HepG2 (cell line): ENCODE data around the gene FUT4. TPM values are rescaled to one million over a fixed set of nuclear protein-coding genes. Genes with fewer than 3 reads are reported as not detected.

Source experiments
- ATAC-seq: fragments of 200-7000 bp; cut with Tn5 transposase; 3 replicates; pipeline ENCODE4 v1.9.1; 2020; ENCODE audit warnings: mild to moderate bottlenecking, moderate library complexity
- BruUV-seq: library from RNA; stranded (reverse); fragments of 400-500 nt; replicated peaks from 2 replicates; lab custom pipeline; 2021; lab: Mats Ljungman, UMichigan
- CTCF ChIA-PET: fragments of 300-600 bp; formaldehyde crosslinking; extraction: SDS; loops from one replicate; lab custom pipeline; 2021; ENCODE audit warnings: low total read pairs, inconsistent platforms, low intra/inter-chr PET ratio; lab: Yijun Ruan, JAX
- POLR2A ChIA-PET: fragments of 350-600 bp; sonication (Branson Sonifier 250); formaldehyde crosslinking; loops from one replicate; lab custom pipeline; 2020; ENCODE audit warnings: antibody characterized with exemption, inconsistent platforms; lab: Yijun Ruan, JAX
- DNase-seq: peaks from one replicate; pipeline ENCODE4 v3.0.0-alpha.2; 2015; ENCODE audit warnings: low spot score
- FAIRE-seq: peaks from 3 replicates; lab custom pipeline; 2011; peaks lifted over from hg19 to GRCh38; lab: Jason Lieb, UNC
- H2AFZ ChIP-seq: one replicate; pipeline ENCODE4 v1.6.1; 2011; ENCODE audit warnings: low read length, inconsistent platforms
- H3K27ac ChIP-seq: fragments of 300-600 bp; 3 replicates; pipeline ENCODE4 v1.8.0; 2011; ENCODE audit warnings: mixed run types, mild to moderate bottlenecking, mixed read lengths, low read length, inconsistent platforms; ENCODE audit not compliant: insufficient read depth; ENCODE audit errors: extremely low read length
- H3K27me3 ChIP-seq, 2 experiments: fragments of 200-600 bp in 1 of 2; 2 replicates in 1 of 2; 3 replicates in 1 of 2; pipeline versions ENCODE4 v1.6.0 to v1.8.0; 2011; ENCODE audit warnings: low read length in 2 of 2, mild to moderate bottlenecking in 2 of 2, moderate library complexity in 2 of 2, inconsistent platforms in 1 of 2; ENCODE audit not compliant: insufficient read depth in 2 of 2, control insufficient read depth in 1 of 2
- H3K36me3 ChIP-seq, 2 experiments: fragments of 200-600 bp in 1 of 2; replicated peaks in 1 of 2; 2 replicates in 1 of 2; 3 replicates in 1 of 2; pipeline versions ENCODE4 v1.5.1 to v1.8.0; 2011; ENCODE audit warnings: low read length in 2 of 2, inconsistent platforms in 1 of 2; ENCODE audit not compliant: insufficient read depth in 2 of 2, control insufficient read depth in 1 of 2
- H3K4me1 ChIP-seq: 2 replicates; pipeline ENCODE4 v1.5.1; 2012; ENCODE audit warnings: low read length, inconsistent platforms; ENCODE audit not compliant: insufficient read depth
- H3K4me2 ChIP-seq: 2 replicates; pipeline ENCODE4 v1.6.0; 2011; ENCODE audit warnings: low read depth, low read length, inconsistent platforms
- H3K4me3 ChIP-seq, 3 experiments: fragments of 200-600 bp in 1 of 3; sonication (generic), shearing (Covaris generic) in 1 of 3; replicated peaks in 1 of 3; 2 replicates each; pipeline ENCODE4 v1.5.1; 2011 to 2016; ENCODE audit warnings: low read length in 3 of 3, inconsistent platforms in 2 of 3, low read depth in 2 of 3, mild to moderate bottlenecking in 2 of 3, control low read depth in 1 of 3, mixed read lengths in 1 of 3; ENCODE audit not compliant: insufficient read depth in 1 of 3
- H3K79me2 ChIP-seq: one replicate; pipeline ENCODE4 v1.6.1; 2011; ENCODE audit warnings: low read length, inconsistent platforms; ENCODE audit not compliant: insufficient read depth
- H3K9ac ChIP-seq: 2 replicates; pipeline ENCODE4 v1.6.0; 2011; ENCODE audit warnings: mild to moderate bottlenecking, low read depth, low read length, inconsistent platforms; ENCODE audit not compliant: insufficient read depth
- H3K9me3 ChIP-seq: 2 replicates; pipeline ENCODE4 v1.5.1; 2012; ENCODE audit warnings: mild to moderate bottlenecking, low read length
- H4K20me1 ChIP-seq: 2 replicates; pipeline ENCODE4 v1.6.0; 2011; ENCODE audit warnings: inconsistent platforms, mild to moderate bottlenecking, low read length, moderate library complexity; ENCODE audit not compliant: insufficient read depth
- IKZF1 ChIP-seq: fragments of 450-650 bp; IDR thresholded peaks from 2 replicates; pipeline ENCODE4 v1.7.1; 2016
- RBM22 ChIP-seq: fragments of 200-400 bp; formaldehyde crosslinking; optimal IDR thresholded peaks from 2 replicates; pipeline ENCODE3; 2017; ENCODE audit warnings: mild to moderate bottlenecking, low read length, moderate library complexity
- THAP7 ChIP-seq: sonication (generic); formaldehyde crosslinking; IDR thresholded peaks from 2 replicates; pipeline ENCODE4 v1.8.1; 2023; ENCODE audit warnings: mild to moderate bottlenecking, missing genetic modification reagents
- ZNF33A ChIP-seq: sonication (generic); formaldehyde crosslinking; IDR thresholded peaks from 2 replicates; pipeline ENCODE4 v1.5.1; 2020; ENCODE audit warnings: missing genetic modification reagents, mild to moderate bottlenecking, moderate library complexity, borderline replicate concordance
- WGBS: methylation state at CpG from one replicate; pipeline ENCODE4 v1.1.6; 2017; ENCODE audit warnings: low lambda C conversion rate; 5-methylcytosine and 5-hydroxymethylcytosine counted together
- in situ Hi-C: cut with HindIII; loops from 2 replicates; pipeline ENCODE4 v1.10.0; 2017; ENCODE audit warnings: low pct_unique_long_range_greater_than_20kb; ENCODE audit not compliant: extremely low pct_ligation_motif_present
- intact Hi-C: fragments of 100-400 bp; cut with micrococcal nuclease; formaldehyde crosslinking; loops from one replicate; pipeline ENCODE4 v1.10.0; 2022; ENCODE audit not compliant: unreplicated experiment
- polyA plus RNA-seq, 8 experiments: library from polyadenylated mRNA; depleted of rRNA in 3 of 8; stranded (reverse) in 7 of 8; unstranded in 1 of 8; fragments of >200 nt; fragmentation: Illumina TruSeq in 4 of 8; extraction: Trizol in 4 of 8; gene quantifications; 2 replicates each; pipeline versions ENCODE4 v1.2.1 to v1.2.3, GENCODE V29; 2011 to 2016; ENCODE audit warnings: low read depth in 4 of 8, missing spikeins in 1 of 8, mixed read lengths in 1 of 8; ENCODE audit not compliant: insufficient read depth in 1 of 8
- total RNA-seq, 5 experiments: library from RNA; depleted of rRNA; stranded (reverse); fragments of >200 nt; fragmentation: Illumina TruSeq; extraction: Trizol; gene quantifications; 2 replicates each; pipeline ENCODE4 v1.2.3, GENCODE V29; 2016; ENCODE audit warnings: low read depth in 1 of 5
- TF ChIP-seq, protein P1 (sequence below): sonication (generic); formaldehyde crosslinking; conservative IDR thresholded peaks from 2 replicates; pipeline ENCODE4 v1.4.0; 2020; ENCODE audit warnings: missing genetic modification reagents
- TF ChIP-seq, protein P2 (sequence below), 2 experiments: sonication (generic) in 1 of 2; formaldehyde crosslinking in 1 of 2; IDR thresholded peaks; 2 replicates each; pipeline versions ENCODE4 v1.5.1 to v1.6.1; 2011 to 2020; ENCODE audit warnings: borderline replicate concordance in 1 of 2, low read depth in 1 of 2, low read length in 1 of 2, mild to moderate bottlenecking in 1 of 2, missing genetic modification reagents in 1 of 2, moderate library complexity in 1 of 2

The FUT4 gene
- total and polyA plus RNA-seq, 2 of the 13 experiments (the other 11 are each of a cell fraction or from before 2014, with no cell fraction given), result 0.28 to 0.60 TPM

DNA sequence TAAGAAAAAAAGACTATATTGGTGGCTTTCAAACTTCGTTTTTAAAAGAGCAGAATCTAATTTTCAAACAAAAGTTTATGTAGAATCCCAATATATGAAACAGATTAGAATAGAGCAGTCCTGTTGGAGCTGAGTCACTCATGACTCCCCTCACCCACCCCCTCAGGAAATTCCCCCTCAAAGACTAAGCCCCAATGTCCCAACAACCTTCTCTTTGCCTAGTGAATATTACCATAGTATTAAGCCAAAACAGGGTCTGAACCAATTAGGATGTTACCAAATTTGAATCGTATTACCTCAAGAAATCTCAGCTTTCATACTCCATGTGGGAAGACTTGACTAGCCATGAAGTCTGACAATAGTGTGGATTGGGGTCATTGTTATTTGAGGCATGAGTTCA lies 15.6 kb downstream of the FUT4 start:
- no peaks in the 10 kb centered on the region for H3K9me3 ChIP-seq
- H4K20me1 ChIP-seq, result no peaks in the 10 kb centered on the region
- no peak for DNase-seq
- H3K4me2 ChIP-seq, result no peak overlapping the region
- WGBS, result 1% methylated on average over 2 of the region's 2 CpGs
- intact Hi-C loops (no loop called here), in situ Hi-C loops (no loop called here)
- POLR2A ChIA-PET, result no interaction called here
- FAIRE-seq, result no peak
- H3K4me3 ChIP-seq, result no peak overlapping the region
- no peak overlapping the region for H2AFZ ChIP-seq
- H3K27ac ChIP-seq, result no peak overlapping the region
- TF ChIP-seq ZNF33A (CRISPR knock-in tag), result no peak
- TF ChIP-seq RBM22, result no peak
- no peak for TF ChIP-seq IKZF1
- TF ChIP-seq, protein P1, sequence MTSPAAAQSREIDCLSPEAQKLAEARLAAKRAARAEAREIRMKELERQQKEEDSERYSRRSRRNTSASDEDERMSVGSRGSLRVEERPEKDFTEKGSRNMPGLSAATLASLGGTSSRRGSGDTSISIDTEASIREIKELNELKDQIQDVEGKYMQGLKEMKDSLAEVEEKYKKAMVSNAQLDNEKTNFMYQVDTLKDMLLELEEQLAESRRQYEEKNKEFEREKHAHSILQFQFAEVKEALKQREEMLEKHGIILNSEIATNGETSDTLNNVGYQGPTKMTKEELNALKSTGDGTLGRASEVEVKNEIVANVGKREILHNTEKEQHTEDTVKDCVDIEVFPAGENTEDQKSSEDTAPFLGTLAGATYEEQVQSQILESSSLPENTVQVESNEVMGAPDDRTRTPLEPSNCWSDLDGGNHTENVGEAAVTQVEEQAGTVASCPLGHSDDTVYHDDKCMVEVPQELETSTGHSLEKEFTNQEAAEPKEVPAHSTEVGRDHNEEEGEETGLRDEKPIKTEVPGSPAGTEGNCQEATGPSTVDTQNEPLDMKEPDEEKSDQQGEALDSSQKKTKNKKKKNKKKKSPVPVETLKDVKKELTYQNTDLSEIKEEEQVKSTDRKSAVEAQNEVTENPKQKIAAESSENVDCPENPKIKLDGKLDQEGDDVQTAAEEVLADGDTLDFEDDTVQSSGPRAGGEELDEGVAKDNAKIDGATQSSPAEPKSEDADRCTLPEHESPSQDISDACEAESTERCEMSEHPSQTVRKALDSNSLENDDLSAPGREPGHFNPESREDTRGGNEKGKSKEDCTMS, result no peak
- no peak for TF ChIP-seq THAP7
- TF ChIP-seq, protein P2, sequence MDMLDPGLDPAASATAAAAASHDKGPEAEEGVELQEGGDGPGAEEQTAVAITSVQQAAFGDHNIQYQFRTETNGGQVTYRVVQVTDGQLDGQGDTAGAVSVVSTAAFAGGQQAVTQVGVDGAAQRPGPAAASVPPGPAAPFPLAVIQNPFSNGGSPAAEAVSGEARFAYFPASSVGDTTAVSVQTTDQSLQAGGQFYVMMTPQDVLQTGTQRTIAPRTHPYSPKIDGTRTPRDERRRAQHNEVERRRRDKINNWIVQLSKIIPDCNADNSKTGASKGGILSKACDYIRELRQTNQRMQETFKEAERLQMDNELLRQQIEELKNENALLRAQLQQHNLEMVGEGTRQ (IDR thresholded peaks at IDR 0.05; ENCODE audit: low read depth, low read length), result no peak
- TF ChIP-seq, protein P2 (CRISPR knock-in tag; IDR thresholded peaks at IDR 0.05; ENCODE audit: borderline replicate concordance), result no peak
- TF ChIP-seq, all 625 proteins: peak for 0
- H3K4me1 ChIP-seq, result no peaks in the 10 kb centered on the region
- H3K36me3 ChIP-seq, result no peaks in the 10 kb centered on the region
- no peak for ATAC-seq
- H3K27me3 ChIP-seq, result no peaks in the 10 kb centered on the region
- CTCF ChIA-PET, result no interaction called here
- H3K79me2 ChIP-seq, result no peaks in the 10 kb centered on the region
- H3K9ac ChIP-seq, result no peak overlapping the region
- BruUV-seq, result no TSS peak
